ENCODE results near the gene TMEM245.

TMEM245 gene

GRCh38 chr9:109028457-109028856 is 91.3 kb downstream of the TMEM245 start:
- H3K36me3 ChIP-seq, result peaks cover 26% of the 10 kb centered on the region
- TF ChIP-seq, protein P1, sequence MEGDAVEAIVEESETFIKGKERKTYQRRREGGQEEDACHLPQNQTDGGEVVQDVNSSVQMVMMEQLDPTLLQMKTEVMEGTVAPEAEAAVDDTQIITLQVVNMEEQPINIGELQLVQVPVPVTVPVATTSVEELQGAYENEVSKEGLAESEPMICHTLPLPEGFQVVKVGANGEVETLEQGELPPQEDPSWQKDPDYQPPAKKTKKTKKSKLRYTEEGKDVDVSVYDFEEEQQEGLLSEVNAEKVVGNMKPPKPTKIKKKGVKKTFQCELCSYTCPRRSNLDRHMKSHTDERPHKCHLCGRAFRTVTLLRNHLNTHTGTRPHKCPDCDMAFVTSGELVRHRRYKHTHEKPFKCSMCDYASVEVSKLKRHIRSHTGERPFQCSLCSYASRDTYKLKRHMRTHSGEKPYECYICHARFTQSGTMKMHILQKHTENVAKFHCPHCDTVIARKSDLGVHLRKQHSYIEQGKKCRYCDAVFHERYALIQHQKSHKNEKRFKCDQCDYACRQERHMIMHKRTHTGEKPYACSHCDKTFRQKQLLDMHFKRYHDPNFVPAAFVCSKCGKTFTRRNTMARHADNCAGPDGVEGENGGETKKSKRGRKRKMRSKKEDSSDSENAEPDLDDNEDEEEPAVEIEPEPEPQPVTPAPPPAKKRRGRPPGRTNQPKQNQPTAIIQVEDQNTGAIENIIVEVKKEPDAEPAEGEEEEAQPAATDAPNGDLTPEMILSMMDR (IDR thresholded peaks at IDR 0.05; ENCODE audit: low read depth, low read length), result no peak
- no peak for DNase-seq
- no peaks in the 10 kb centered on the region for H3K27me3 ChIP-seq
- H3K4me1 ChIP-seq, result no peaks in the 10 kb centered on the region
- no peak overlapping the region for H3K4me3 ChIP-seq (ENCODE audit: low read depth, low read length)
- no peaks in the 10 kb centered on the region for H3K9me3 ChIP-seq

- TF ChIP-seq, protein P1 (IDR thresholded peaks at IDR 0.05; ENCODE audit: low read depth, low read length), result no peak
- Histone ChIP-seq H3K9me3 (no peaks in the 10 kb centered on the region), H3K27me3 (no peaks in the 10 kb centered on the region), H3K4me1 (no peaks in the 10 kb centered on the region), H3K36me3 (peaks cover 19% of the 10 kb centered on the region), H3K4me3 (ENCODE audit: low read depth, low read length) (no peak overlapping the region)
- no peak for DNase-seq
Measured at GRCh38 chr9:109027176-109027575, 92.6 kb downstream of the TMEM245 start.

DNA sequence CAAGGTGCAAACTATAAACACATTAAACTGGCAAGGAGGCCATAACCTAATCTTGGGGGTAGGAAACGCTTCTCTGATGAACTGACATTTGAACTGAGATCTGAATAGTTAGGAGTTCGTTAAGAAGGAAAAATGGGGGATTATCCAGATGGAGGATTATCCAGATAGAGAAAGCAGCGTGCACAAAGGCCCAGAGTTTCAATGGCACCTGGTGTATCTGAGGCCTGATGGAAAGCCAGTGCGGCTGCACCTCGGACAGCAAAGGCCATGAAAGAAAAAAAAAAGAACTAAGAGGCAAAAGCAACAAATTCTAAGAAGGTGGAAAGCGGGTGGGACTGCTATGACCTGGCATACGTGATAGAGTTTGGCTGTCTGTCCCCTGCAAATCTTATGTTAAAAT is 93.4 kb downstream of the TMEM245 start:
- TF ChIP-seq, protein P1 (IDR thresholded peaks at IDR 0.05; ENCODE audit: low read depth, low read length), result no peak
- no peak overlapping the region for H3K4me3 ChIP-seq (ENCODE audit: low read depth, low read length)

DNA sequence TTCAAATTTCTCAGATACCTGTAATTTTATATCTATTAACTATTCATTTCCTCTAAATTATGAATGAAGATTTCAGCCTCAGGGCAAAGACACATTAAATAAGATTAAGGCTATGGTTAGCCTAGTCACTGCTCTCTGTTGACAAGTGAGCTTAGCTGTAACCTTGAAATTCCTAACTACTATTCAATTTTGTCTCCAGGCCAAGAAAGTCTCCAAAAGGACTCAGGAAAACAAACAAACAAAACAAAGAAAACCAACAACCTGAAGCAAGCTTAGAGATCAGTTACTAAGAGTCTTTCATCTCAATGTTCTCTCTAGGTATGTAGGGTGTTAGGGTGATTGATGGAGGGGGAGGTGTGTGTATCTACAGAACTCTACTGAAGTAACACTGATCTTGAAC is 96.9 kb downstream of the TMEM245 start:
- no peak overlapping the region for H3K4me3 ChIP-seq (ENCODE audit: low read depth, low read length)
- TF ChIP-seq, protein P1 (IDR thresholded peaks at IDR 0.05; ENCODE audit: low read depth, low read length), result no peak
- no peaks in the 10 kb centered on the region for H3K4me1 ChIP-seq
- DNase-seq, result no peak
- H3K27me3 ChIP-seq, result no peaks in the 10 kb centered on the region
- H3K36me3 ChIP-seq, result peaks cover 13% of the 10 kb centered on the region
- H3K9me3 ChIP-seq, result no peaks in the 10 kb centered on the region

More for the DNA sequence above, 93.4 kb downstream of the TMEM245 start:
- no peaks in the 10 kb centered on the region for H3K9me3 ChIP-seq
- H3K4me1 ChIP-seq, result no peaks in the 10 kb centered on the region
- DNase-seq, result no peak
- H3K27me3 ChIP-seq, result no peaks in the 10 kb centered on the region
- peaks cover 15% of the 10 kb centered on the region for H3K36me3 ChIP-seq

- Histone ChIP-seq H3K36me3 (peaks cover 13% of the 10 kb centered on the region), H3K4me3 (ENCODE audit: low read depth, low read length) (no peak overlapping the region), H3K9me3 (no peaks in the 10 kb centered on the region), H3K4me1 (no peaks in the 10 kb centered on the region), H3K27me3 (no peaks in the 10 kb centered on the region)
- TF ChIP-seq, protein P1 (IDR thresholded peaks at IDR 0.05; ENCODE audit: low read depth, low read length), result no peak
- no peak for DNase-seq
Measured at GRCh38 chr9:109020581-109021511, 98.9 kb downstream of the TMEM245 start.

DNA sequence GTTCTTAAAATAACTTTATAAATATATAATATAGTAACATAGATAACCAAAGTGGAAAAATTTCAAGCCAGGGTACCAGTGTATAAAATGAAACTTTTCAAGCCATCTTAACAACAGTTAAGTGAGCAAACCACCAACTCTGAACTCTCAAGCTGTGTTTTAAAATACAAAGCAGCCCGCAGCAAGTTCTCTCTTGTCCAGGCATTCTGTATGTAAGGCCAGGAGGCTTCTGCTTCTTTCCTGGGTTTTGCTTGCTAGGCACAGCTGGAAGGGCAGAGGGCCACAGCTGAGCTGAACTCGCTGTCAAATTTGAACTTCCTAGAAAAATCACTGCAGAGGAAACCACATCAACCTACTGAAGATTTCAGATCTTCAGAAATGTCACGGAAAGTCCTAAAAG is 99.6 kb downstream of the TMEM245 start:
- Histone ChIP-seq H3K4me1 (no peaks in the 10 kb centered on the region), H3K36me3 (peaks cover 13% of the 10 kb centered on the region)

More for the DNA sequence above, 99.6 kb downstream of the TMEM245 start:
- Histone ChIP-seq H3K9me3 (no peaks in the 10 kb centered on the region), H3K4me3 (ENCODE audit: low read depth, low read length) (no peak overlapping the region), H3K27me3 (no peaks in the 10 kb centered on the region)
- TF ChIP-seq, protein P1 (IDR thresholded peaks at IDR 0.05; ENCODE audit: low read depth, low read length), result no peak
- DNase-seq, result no peak

All from BE2C (cell line).